Adipose tissue (tissue), 3 donors: Measurements from ENCODE around the gene SERPINB2. TPM values are rescaled to one million over a fixed set of nuclear protein-coding genes. Genes with fewer than 3 reads are reported as not detected.
"Not testable (repeated sequence)": the region's sequence is repeated elsewhere in the genome, so short reads cannot be mapped to it uniquely, and the experiment has no call there.

Experiments used
- H3K27ac ChIP-seq: one replicate; pipeline ENCODE4 v1.5.1; 2013; ENCODE audit warnings: low read depth, low read length
- WGBS, 3 donors: extraction: QIAGEN DNeasy Blood & Tissue Kit; methylation state at CpG; one replicate each; pipeline ENCODE4 v1.1.7; 2013; 5-methylcytosine and 5-hydroxymethylcytosine counted together
- polyA plus RNA-seq, 3 donors: library from polyadenylated mRNA; stranded (reverse); fragments of 200-250 nt; gene quantifications; one replicate each; pipeline ENCODE4 v1.2.3, GENCODE V29; 2013
- donor health status: healthy with polysubstance abuse.
- donor health status: Bipolar disorder and iron deficiency.
- donor health status: healthy.

SERPINB2 gene
- polyA plus RNA-seq, 3 donors, result 0.18 to 206 (median 3.9) TPM

- 55 to 88% (median 62%) methylated on average over 5 of the region's 5 CpGs for whole genome bisulfite sequencing, 3 donors
- H3K27ac ChIP-seq, result no peak overlapping the region
Measured at GRCh38 chr18:63917817-63918216, 30.3 kb downstream of the SERPINB2 start.

- 81 to 90% (median 83%) methylated on average over 2 of the region's 2 CpGs for WGBS, 3 donors
- H3K27ac ChIP-seq, result no peak overlapping the region
Measured at GRCh38 chr18:63922049-63922448, 34.5 kb downstream of the SERPINB2 start.

- WGBS, 3 donors, result 68 to 91% (median 68%) methylated on average over 1 of the region's 1 CpG
- no peak overlapping the region for H3K27ac ChIP-seq
Measured at GRCh38 chr18:63924551-63924950, 37.0 kb downstream of the SERPINB2 start.

- 47 to 78% (median 56%) methylated on average over 8 of the region's 8 CpGs for WGBS, 3 donors
Measured at GRCh38 chr18:63928331-63928730, 40.8 kb downstream of the SERPINB2 start.

GRCh38 chr18:63929369-63929768, 41.9 kb downstream of the SERPINB2 start:
- H3K27ac ChIP-seq, result not testable (repeated sequence)

More at GRCh38 chr18:63928331-63928730, 40.8 kb downstream of the SERPINB2 start:
- no peak overlapping the region for H3K27ac ChIP-seq

GRCh38 chr18:63930773-63931354, 43.4 kb downstream of the SERPINB2 start:
- WGBS, 3 donors, result 58 to 91% (median 69%) methylated on average over 3 of the region's 3 CpGs

GRCh38 chr18:63936156-63936931, 48.8 kb downstream of the SERPINB2 start:
- WGBS, 3 donors, result 1 to 2% (median 1%) methylated on average over 54 of the region's 54 CpGs
- no peak overlapping the region for H3K27ac ChIP-seq

More at GRCh38 chr18:63930773-63931354, 43.4 kb downstream of the SERPINB2 start:
- H3K27ac ChIP-seq, result no peak overlapping the region

GRCh38 chr18:63936932-63937393, 49.5 kb downstream of the SERPINB2 start:
- WGBS, 3 donors, result 33 to 42% (median 36%) methylated on average over 19 of the region's 19 CpGs
- H3K27ac ChIP-seq, result no peak overlapping the region

GRCh38 chr18:63940008-63940407, 52.5 kb downstream of the SERPINB2 start:
- no peak overlapping the region for H3K27ac ChIP-seq
- WGBS, 3 donors, result 94 to 96% (median 94%) methylated on average over 8 of the region's 8 CpGs

GRCh38 chr18:63940543-63941050, 53.1 kb downstream of the SERPINB2 start:
- not testable (repeated sequence) for H3K27ac ChIP-seq
- WGBS, 3 donors, result 75 to 86% (median 86%) methylated on average over 17 of the region's 17 CpGs

- WGBS, 3 donors, result 86 to 90% (median 89%) methylated on average over 3 of the region's 3 CpGs
- no peak overlapping the region for H3K27ac ChIP-seq
Measured at GRCh38 chr18:63947051-63947790, 59.7 kb downstream of the SERPINB2 start.

GRCh38 chr18:63949068-63949737, 61.7 kb downstream of the SERPINB2 start, which contains the start of gene HMSD:
Gene HMSD, plus strand, starts transcription at chr18:63949301. Its CDS starts 4,155 bp downstream, at chr18:63953456.
- whole genome bisulfite sequencing, 3 donors, result 6 to 20% (median 20%) methylated on average over 34 to 35 of the region's 35 CpGs
- H3K27ac ChIP-seq, result no peak within 1 kb of the TSS

GRCh38 chr18:63951302-63951705, 63.8 kb downstream of the SERPINB2 start:
- H3K27ac ChIP-seq, result no peak overlapping the region
- 72 to 79% (median 73%) methylated on average over 4 of the region's 4 CpGs for WGBS, 3 donors

Other genes starting within 250 kb of the SERPINB2 start
- gene SERPINB4, start 243.4 kb upstream of the SERPINB2 start, polyA plus RNA-seq, result under 1 TPM in 1 of 3 donors, not detected in 2; 0.16 TPM
- gene SERPINB3, start 225.8 kb upstream of the SERPINB2 start, polyA plus RNA-seq, result 1 to 10 TPM in 1 of 3 donors, under 1 TPM in 1, not detected in 1; 0.08 to 1.1 TPM
- not detected for gene SERPINB11, start 184.7 kb upstream of the SERPINB2 start, polyA plus RNA-seq
- gene SERPINB7, start 112.3 kb upstream of the SERPINB2 start, polyA plus RNA-seq, result 1 to 10 TPM in 1 of 3 donors, under 1 TPM in 1, not detected in 1; 0.36 to 2.5 TPM
- under 1 TPM in 2 of 3 donors, not detected in 1; 0.27 to 0.90 TPM for gene SERPINB10, start 20.3 kb downstream of the SERPINB2 start, polyA plus RNA-seq
- under 1 TPM; 0.03 to 0.22 (median 0.07) TPM for gene HMSD, start 61.6 kb downstream of the SERPINB2 start, polyA plus RNA-seq
- gene SERPINB8, start 82.4 kb downstream of the SERPINB2 start, polyA plus RNA-seq, result 10 to 100 TPM in 1 of 3 donors, 1 to 10 TPM in 2; 3.0 to 14.8 (median 6.6) TPM